Putamen (tissue), 1 donor: ENCODE data around the gene PLOD1.
"Not testable (repeated sequence)": the region's sequence is repeated elsewhere in the genome, so short reads cannot be mapped to it uniquely, and the experiment has no call there.

Experiments
- DNase-seq: peaks from one replicate; pipeline ENCODE4 v3.0.0-alpha.2; 2016; ENCODE audit warnings: low spot score

PLOD1 gene

DNA sequence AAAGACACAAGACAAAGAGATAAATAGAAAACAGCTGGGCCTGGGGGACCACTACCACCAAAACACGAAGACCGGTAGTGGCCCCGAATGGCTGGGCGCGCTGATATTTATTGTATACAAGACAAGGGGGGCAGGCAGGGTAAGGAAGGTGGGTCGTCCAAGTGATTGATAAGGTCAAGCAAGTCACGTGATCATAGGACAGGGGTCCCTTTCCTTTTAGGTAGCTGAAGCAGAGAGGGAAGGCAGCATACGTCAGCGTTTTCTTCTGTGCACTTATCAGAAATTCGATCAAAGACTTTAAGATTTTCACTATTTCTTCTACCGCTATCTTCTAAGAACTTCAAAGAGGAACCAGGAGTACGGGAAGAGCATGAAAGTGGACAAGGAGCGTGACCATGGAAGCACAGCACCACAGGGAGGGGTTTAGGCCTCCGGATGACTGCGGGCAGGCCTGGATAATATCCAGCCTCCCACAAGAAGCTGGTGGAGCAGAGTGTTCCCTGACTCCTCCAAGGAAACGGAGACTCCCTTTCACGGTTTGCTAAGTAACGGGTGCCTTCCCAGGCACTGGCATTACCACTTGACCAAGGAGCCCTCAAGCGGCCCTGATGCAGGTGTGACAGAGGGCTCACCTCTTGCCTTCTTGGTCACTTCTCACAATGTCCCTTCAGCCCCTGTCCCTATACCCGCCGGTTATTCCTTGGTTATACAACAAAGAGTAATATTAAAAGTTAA, 21.9 kb upstream of the PLOD1 start:
- DNase-seq = not testable (repeated sequence)

DNA sequence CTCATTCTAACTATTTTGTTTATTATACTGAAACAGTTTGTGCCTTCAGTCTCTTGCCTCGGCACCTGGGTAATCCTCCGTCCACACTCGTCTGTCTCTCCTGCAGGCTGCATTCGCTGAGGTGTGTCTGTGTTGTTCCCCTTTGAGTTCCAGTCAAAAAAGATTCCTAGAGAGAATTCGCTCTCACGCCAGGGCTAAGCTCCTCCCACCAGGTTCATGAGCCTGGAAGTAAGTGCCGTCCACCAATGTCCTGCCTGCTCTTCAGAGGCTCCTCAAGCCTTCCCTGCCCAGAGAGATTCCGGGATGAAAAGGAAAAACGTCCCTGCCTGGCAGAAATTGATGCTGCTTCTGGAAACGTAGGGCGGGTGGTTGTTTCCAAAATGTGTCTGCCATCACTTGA, 21.2 kb upstream of the PLOD1 start:
- DNase-seq = no peak

DNA sequence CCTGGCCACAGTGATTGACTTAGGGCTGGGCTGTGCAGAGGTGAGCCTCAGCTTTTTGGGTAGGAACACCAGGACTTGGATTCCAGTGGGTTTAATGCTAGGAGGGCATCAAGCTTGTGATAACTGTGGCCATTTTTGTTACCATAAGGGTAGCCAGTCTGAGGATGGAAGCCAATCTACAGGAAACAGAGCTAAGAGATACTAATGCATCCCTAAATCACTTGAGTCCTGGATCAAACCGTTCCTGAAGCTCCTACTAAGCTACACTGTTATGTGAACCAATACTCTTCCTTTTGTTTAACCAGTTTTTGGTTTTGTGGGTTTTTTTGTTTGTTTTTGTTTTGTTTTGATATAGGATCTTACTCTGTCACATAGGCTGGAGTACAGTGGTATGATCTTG, 20.5 kb upstream of the PLOD1 start:
- no peak for DNase-seq

DNA sequence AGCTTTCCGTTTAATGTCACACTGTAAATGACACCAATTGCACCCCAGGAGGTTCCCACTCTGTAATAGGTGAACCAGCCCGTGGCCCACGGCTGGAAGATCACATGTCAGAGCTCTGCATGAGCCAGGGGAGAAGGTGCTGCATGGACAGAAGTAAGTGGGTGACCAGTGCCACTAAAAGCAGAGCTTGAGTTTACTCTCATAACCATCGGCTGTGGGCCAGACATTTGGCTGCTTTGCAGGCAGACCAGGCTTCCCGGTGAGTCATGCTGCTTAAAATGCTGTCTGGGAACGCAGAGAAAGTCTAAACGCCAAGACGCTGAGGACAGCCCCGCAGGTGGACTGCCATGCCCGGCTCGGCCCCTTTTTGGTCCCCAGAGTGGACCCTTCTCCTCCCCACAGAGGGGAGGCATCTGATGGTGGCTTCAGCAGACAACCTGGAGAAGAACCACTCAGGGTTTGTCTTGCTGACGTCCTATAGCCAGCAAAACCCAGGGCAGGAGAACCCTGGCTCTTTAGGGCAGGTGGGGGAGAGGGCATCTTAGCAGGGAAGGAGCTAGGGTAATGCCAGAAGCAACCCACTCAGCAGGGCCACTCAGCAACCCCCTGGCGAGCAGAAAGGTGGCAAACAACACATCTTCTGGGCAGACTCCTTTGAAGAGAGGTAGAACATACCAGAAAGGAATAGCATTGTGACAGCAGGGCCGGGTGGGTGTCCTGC, 15.6 kb upstream of the PLOD1 start:
- no peak for DNase-seq

DNA sequence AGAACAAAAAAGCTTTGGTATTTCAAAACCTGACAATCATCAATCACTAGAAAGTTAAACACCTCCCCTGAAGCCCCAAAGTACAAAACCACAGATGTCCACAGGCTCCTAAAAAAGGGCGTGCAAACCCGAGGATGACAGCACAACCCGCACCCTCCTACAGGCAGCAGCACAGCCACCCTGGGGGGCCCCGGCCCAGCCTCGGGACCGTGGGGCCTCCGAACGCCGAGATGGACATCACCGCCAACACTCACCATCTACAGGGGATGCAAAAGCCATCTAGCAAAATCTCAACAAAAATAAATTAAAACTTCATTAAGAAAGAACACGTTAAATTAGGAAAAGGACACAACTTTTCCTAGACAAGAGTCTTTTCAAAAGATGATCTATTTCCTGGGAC, 14.9 kb upstream of the PLOD1 start:
- no peak for DNase-seq

DNA sequence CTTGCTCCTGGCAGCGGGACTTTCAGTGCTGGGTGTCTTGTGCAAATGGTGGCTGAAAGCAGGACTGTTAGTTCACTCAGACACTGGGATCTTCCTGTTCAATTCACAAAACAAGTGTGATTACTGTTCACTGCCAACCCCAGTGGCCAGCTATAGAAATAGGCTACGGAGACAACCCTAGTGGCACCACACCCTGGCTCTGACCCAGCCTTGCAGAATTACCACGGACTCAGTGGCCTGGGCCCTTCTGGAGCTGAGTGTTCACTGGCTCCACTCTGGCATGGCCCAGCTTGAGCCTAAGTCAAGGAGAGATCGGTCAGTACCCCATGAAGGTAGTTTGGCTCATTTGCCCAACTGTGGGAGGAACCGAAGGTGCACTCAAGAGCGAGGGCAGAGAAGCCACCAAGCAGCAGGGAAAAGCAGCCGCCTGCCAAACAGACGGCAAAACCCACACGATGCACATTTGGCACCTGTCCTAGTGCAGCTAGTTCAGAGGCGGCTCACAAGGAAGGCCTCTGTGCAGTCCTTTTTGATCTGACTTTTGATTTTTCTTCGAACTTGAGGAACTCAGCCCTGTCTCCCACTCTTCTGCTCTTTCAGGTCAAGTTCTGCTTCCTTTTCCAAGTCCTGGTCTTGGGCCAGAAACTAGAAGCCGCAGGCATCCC, 14.1 kb upstream of the PLOD1 start:
- DNase-seq = peak; percentile 57

DNA sequence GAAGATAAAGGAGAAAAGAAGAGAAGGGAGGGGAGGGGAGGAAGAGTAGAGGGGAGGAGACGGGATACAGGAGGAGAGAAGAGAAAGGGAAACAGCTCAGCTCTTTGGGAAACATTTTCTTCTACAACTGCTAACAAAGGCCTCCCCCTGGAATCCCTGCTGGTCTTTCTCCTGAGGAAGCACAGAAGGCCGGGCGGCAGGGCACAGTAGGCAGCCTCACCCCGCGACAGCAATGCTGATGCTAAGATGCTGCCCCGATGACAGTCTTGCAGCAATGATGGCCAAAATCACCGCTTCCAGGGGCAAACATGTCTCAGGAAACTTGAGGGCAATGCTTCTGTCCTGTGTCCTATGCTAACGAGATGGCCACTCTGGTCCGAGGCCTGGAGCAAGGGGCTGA, 13.5 kb upstream of the PLOD1 start:
- DNase-seq = no peak

DNA sequence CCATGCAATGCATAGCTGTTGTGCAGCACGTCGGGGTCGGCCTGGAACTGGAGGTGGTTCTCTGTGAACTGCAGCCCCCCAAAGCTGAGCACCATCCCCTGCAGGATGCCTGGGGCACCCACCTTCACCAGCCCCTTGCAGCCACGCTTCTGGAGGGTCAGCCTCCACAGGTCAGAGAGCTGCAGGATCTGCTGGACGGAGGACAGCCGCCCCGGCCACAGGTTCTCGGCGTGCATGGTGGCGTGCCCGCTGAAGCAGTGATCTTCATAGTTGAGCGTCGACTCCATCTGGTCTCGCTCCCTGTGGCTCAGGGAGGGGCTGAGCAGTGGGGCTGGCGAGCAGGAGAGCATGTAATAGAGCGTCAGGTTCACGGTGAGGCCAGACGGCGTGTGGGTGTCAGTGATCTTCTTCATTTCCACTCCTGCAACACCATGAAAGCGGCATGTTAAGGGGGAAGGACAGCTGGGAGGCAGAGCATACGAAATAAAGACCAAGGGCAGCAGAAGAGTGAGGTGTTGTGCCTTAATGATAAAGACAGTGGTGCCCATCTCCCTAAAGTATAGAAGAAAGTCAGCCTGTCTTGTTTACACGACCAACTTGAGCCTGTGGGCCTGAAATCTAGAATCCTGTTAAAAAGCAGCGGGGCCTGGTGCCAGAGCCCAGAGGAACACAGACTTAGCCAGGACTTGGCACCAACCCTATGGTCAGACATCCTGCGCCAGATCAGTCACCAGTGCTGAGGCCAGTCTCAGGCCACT, 11.3 kb upstream of the PLOD1 start:
- no peak for DNase-seq

DNA sequence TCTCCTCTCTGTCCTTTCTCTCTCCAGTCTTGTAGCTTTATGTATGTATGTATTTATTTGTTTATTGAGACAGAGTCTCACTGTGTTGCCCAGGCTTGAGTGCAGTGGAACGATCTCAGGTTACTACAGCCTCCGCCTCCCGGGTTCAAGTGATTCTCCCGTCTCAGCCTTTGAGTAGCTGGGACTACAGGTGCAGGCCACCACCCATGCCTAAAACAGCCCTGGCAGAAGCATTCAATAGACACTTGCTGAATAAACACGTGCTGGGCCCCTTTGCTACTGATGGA, 10.7 kb upstream of the PLOD1 start:
- no peak for DNase-seq

DNA sequence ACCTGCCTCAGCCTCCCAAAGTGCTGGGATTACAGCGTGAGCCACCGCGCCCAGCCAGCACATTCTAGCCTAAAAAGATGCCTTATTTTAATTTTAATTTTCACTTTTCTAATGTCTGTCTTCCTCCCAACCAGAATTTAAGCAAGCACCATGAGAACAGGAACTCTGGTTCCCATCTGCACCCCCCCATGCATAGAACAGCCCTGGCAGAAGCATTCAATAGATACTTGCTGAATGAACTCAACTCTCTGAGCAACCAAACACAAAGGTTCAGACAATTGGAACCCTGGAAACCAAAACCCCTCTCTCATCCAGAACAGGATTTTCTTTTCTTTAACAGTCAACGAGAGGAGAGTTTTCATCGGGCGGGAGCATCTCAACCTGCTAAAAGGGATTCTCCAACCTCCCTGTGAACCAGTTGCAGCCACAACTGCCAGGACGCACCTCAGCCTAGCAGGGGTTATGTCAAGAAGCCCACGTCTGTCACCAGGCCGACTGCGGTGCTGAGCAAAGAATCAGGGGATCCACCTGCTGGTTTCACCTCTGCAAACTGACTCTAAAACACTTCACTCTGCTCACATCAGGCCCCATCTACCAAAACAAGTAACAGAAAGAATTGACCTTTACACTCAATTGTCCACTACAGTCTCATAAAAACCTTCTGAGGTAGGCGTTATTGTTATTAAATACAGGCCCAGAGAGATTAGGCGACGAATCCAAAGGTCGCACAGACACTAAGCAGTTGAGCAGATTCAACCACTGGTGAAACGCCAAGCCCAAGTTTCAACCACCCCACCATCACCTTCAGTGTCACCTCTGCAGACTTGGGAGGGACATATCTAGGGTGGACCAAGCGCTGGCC, 10.0 kb upstream of the PLOD1 start:
- no peak for DNase-seq

DNA sequence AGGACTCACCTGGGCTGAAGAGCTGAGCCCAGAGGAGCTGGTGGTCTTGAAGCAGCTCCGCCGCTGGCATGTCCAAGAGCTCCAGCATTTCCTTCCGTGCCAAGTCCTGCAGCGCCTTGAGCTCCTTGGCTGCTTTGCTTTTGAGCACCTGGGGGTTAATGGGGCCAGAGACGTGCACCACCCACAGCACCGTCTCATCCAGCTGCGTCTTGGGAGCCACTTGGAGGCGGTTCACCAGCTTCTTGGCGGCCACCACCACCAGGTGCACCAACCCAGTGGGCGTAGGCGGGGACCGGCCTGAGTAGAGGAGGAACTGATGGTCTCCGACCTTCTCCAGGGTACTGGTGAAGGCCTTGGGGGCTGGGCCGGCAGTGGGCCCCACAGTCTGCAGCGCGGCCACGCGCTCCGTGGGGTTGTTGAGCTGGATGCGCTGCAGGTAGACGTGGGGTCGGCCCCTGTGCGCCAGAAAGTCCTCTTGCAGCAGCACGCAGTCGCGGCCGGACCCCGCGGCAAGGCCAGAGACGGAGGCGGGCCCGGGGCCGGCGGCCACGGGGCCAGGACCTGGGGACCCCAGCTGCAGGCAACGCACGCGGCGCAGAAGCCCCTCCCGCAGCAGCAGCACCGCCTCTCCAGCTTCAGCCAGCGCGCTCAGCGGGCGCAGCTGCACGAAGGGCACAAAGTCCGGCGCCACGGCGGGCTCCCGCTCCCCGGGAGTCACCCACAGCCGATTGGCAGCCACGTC, 9.2 kb upstream of the PLOD1 start:
- not testable (repeated sequence) for DNase-seq

DNA sequence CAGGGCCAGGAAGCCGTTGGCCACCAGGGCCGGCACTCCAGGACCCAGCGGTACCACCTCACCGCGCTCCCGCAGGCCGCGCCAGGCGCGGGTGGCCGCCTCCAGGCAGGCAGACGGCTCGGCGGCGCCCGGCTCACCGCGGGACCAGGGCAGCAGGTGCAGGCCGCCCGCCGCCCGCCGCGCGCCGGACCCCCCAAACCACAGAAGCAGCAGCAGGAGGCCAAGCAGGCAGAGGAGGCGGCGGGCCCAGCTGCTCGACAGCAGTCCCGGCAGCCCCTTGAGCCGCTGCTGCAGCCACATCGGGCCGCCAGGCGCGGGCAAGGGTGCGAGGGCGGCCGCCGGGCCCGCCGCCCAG, 8.6 kb upstream of the PLOD1 start:
- no peak for DNase-seq

DNA sequence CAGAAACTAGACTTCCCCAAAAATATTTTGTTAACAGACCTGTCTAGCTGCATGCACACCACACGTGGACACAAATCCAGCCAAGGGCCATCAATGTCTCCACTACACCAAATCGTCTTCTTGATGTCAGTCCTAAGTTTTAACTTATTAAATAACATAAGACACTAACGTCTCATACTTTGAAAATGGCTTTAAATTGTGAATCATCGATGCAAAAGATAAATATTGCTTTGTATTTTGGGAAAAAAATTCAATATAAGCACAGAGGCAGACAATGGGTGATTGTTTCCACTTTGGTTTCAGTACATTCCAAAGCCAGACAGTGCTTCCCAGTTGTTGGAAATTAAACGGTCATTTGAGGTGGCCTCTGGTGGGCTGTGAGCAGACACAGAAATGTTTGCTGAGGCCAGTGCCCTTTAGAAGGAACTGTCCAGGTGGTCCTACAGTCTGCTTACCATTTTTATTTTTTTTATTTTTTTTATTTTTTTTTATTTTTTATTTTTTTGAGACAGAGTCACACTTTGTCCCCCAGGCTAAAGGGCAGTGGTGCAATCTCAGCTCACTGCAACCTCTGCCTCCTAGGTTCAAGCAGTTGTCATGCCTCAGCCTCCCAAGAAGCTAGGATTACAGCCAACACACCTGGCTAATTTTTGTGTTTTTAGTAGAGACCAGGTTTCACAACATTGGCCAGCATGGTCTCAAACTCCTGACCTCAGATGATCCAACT, 6.5 kb upstream of the PLOD1 start:
- DNase-seq = no peak

DNA sequence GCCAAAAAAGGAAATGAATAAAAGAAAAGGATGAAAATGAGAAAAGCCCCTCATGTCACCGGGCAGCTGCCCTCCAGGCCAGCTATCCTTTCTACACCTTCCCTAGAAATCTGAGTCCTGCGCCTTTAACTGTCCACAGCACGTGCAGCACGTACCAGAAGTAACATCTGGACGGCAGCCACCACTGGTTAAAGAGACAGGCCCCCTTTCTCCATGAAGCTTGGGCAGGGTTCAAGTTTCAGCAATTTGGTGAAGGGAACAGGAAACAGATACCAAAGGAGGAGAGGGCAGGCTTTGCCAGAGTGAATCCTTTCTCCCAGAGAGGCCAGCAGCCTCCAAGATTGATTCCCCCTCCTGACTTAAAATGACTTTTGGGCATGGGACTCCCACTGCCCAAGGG, 4.7 kb upstream of the PLOD1 start:
- no peak for DNase-seq

DNA sequence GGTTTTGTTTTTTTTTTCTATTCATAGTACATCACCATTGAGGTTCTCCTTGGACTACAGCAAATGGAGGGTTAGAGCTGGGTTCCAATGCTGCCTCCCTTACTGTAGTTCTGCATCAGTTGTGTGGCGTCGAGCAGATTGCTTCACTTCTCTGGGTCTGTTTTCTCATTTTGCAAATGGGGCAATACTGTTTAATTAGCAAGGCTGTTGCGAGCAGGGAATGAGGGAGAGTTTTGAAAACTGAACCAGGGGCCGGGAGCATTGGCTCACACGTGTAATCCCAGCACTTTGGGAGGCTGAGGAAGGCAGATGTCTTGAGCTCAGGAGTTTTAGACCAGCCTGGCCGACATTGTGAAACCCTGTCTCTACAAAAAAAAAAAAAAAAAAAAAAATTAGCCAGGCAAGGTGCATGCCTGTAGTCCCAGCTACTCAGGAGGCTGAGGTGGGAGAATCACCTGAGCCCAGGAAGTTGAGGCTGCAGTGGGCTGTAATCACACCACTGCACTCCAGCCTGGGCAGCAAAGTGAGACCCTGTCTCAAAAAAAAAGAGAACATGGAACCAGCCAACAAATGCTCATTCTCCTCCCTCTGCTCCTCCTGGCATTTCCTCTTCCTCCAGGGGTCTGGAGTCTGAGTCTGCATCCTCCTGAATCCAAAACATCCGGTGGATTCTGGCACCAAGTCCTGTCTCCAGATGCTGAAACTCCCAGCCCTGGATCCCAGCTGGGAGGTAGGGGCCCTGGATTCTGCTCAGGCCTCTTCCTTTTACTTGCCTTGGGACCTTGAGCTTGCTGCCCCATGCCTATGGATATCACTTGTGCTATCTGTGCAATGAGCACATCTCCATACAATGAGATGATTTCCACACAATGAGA, 3.7 kb upstream of the PLOD1 start:
- DNase-seq = no peak

DNA sequence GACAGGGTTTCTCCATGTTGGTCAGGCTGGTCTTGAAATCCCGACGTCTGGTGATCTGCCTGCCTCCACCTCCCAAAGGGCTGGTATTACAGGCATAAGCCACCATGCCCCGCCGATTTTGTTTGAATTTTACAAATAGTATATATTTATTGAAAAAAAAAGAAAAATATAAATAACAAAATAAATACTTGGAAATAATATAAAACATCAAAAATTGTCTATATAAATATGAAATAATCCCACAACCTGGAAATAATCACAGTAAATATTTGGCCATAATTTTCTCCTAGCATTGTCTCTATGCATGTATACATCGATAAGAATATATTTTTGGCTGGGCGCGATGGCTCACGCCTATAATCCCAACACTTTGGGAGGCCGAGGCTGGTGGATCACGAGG, 2.7 kb upstream of the PLOD1 start:
- no peak for DNase-seq

DNA sequence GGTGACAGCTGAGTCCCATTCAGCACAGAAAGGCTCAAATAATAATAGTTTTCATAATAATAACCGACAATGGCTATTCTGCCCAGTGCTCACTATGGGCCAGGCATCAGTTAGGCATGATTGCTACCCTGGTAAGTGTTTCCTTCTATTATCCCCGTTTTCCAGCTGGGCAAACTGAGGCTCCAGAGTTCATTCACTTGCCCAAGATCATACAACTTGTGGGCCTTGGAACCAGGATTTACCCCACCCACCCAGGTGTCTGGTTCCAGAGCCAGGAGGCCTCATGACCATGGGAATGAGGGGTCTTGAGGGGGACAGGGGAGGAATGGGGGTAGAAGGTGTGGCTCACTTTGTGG, 518 bp downstream of the PLOD1 start:
- DNase-seq = no peak

DNA sequence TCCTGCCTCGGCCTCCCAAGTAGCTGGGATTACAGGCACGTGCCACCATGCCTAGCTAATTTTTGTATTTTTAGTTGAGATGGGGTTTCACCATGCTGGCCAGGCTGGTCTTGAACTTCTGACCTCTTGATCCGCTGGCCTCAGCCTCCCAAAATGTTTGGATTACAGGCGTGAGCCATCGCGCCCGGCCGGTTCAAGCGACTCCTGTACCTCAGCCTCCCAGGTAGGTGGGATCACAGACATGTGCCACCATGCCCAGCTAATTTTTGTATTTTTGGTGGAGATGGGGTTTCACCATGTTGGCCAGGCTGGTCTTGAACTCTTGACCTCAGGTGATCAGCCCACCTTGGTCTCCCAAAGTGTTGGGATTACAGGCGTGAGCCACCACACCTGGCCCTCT, 1.2 kb downstream of the PLOD1 start:
- not testable (repeated sequence) for DNase-seq

DNA sequence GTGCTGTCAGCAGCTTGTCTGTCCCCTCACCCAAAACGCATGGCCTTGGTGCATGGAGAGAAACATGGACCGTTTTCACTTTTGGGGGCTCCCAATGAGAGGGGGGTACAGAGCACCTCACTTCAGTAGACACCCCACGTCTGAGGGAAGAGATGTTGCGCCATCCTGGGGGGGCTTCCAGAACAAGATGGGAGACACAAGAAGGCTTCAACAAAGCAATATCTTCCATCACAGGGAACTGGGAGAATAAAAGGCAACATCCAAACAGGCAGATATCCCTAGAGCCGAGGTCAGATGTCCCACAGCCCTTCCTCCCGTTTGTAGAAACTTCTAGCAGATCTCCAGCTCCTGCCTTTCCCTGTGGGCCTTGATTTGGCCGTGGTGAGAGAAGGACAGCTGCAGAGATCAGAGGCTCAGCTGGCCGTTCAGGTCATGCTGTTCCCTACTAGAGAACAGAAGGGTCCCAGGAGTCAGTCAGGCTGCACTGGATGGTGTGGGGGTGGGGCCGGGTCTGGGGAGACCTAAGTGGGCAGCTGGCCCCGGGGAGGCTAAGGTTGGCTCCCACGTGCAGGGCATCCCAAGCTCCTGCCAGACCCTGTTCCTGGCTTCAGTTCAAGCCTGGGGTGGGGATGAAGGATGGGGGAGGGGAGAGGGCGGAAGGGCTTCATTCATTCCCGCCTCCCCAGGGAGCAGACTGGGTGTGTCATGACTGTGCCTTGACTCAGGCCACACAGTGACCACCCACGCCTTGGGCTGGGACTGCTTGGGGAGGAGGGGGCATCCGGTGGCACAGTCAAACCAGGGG, 4.4 kb downstream of the PLOD1 start:
- no peak for DNase-seq
